ENCODE measurements around the gene RNU6-9. TPM values are rescaled to one million over a fixed set of nuclear protein-coding genes. Genes with fewer than 3 reads are reported as not detected.

Gene RNU6-9
- total and polyA plus RNA-seq, 2 of the 13 experiments (the other 11 are each of a cell fraction or from before 2014, with no cell fraction given), result under 0.01 TPM; not detected in 1

DNA sequence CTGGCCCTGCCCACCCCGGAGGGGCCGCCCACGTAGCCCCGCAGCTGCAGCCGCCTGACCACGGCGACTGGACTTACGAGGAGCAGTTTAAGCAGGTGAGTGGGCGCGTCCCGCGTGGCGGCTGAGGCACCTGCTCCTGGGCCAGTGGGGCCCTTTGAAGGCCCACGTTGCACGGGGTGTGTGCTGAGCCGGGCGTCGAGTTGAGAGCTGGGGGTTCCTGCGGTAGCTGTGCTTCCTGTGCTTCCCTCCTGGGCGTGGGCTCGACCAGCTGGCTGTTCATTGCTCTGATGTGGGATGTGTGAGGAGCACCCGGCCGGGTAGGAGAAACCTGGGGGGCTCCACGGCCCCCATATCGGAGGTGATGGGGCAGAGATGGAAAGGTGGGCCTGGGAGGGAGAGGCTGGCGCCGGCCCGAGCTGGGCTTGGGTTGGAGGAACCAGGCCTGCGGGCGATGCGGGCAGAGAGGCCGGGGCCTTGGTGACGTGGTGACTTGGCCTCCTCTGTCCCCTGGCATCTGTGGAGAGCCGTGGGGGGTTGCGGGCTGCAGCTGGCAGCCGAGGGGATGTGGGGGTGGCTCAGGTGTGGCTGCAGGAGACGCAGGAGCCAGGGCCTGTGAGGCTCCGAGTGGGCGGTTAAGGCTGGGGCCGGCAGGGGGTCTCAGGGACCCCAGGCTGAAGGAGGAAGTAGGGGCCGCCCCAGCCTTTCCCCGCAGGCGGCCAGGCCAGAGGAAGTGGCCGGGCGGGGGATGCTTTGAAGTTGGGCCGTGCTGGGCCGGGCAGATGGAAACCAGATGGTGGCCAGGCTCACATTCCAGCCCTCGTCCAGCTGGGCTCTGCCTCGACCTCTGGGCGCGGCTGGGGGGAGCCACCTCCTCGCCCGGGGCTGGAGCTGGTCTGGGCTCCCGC, 39.6 kb downstream of the RNU6-9 start (continued):
- TF ChIP-seq, protein P1, sequence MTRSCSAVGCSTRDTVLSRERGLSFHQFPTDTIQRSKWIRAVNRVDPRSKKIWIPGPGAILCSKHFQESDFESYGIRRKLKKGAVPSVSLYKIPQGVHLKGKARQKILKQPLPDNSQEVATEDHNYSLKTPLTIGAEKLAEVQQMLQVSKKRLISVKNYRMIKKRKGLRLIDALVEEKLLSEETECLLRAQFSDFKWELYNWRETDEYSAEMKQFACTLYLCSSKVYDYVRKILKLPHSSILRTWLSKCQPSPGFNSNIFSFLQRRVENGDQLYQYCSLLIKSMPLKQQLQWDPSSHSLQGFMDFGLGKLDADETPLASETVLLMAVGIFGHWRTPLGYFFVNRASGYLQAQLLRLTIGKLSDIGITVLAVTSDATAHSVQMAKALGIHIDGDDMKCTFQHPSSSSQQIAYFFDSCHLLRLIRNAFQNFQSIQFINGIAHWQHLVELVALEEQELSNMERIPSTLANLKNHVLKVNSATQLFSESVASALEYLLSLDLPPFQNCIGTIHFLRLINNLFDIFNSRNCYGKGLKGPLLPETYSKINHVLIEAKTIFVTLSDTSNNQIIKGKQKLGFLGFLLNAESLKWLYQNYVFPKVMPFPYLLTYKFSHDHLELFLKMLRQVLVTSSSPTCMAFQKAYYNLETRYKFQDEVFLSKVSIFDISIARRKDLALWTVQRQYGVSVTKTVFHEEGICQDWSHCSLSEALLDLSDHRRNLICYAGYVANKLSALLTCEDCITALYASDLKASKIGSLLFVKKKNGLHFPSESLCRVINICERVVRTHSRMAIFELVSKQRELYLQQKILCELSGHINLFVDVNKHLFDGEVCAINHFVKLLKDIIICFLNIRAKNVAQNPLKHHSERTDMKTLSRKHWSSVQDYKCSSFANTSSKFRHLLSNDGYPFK (CRISPR knock-in tag; IDR thresholded peaks at IDR 0.05; ENCODE audit: borderline replicate concordance), result no peak
- TF ChIP-seq, protein P2, sequence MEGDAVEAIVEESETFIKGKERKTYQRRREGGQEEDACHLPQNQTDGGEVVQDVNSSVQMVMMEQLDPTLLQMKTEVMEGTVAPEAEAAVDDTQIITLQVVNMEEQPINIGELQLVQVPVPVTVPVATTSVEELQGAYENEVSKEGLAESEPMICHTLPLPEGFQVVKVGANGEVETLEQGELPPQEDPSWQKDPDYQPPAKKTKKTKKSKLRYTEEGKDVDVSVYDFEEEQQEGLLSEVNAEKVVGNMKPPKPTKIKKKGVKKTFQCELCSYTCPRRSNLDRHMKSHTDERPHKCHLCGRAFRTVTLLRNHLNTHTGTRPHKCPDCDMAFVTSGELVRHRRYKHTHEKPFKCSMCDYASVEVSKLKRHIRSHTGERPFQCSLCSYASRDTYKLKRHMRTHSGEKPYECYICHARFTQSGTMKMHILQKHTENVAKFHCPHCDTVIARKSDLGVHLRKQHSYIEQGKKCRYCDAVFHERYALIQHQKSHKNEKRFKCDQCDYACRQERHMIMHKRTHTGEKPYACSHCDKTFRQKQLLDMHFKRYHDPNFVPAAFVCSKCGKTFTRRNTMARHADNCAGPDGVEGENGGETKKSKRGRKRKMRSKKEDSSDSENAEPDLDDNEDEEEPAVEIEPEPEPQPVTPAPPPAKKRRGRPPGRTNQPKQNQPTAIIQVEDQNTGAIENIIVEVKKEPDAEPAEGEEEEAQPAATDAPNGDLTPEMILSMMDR (CRISPR knock-in tag; IDR thresholded peaks at IDR 0.05), result peak; percentile 35
- TF ChIP-seq, protein P3, sequence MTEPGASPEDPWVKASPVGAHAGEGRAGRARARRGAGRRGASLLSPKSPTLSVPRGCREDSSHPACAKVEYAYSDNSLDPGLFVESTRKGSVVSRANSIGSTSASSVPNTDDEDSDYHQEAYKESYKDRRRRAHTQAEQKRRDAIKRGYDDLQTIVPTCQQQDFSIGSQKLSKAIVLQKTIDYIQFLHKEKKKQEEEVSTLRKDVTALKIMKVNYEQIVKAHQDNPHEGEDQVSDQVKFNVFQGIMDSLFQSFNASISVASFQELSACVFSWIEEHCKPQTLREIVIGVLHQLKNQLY (CRISPR knock-in tag; IDR thresholded peaks at IDR 0.05), result no peak
- TF ChIP-seq MED1 (CRISPR knock-in tag; IDR thresholded peaks at IDR 0.05) (0 out of 2 replicates have a peak, but pooled peaks have one; percentile 27), ZNF510 (CRISPR knock-in tag; IDR thresholded peaks at IDR 0.05; ENCODE audit: low read depth) (no peak), STAT5B (CRISPR knock-in tag; IDR thresholded peaks at IDR 0.05) (no peak), GABPB1 (CRISPR knock-in tag; IDR thresholded peaks at IDR 0.05) (peak; percentile 65; the same call in 1 of the 2 replicates), ZNF558 (CRISPR knock-in tag; IDR thresholded peaks at IDR 0.05; ENCODE audit: borderline replicate concordance) (no peak), ZBTB7B (CRISPR knock-in tag; IDR thresholded peaks at IDR 0.05) (peak; percentile 27; the same call in 1 of the 2 replicates), MTF2 (CRISPR knock-in tag; IDR thresholded peaks at IDR 0.05; ENCODE audit: borderline replicate concordance) (0 out of 2 replicates have a peak, but pooled peaks have one; percentile 18), RBFOX2 (IDR thresholded peaks at IDR 0.05; ENCODE audit: low read depth, low read length) (peak; percentile 88), HNRNPL (IDR thresholded peaks at IDR 0.05; ENCODE audit: low read depth, low read length) (peak; percentile 92), FOXA1 (IDR thresholded peaks at IDR 0.05) (no peak), FOXA1 (CRISPR knock-in tag; IDR thresholded peaks at IDR 0.05) (no peak), PHF8 (CRISPR knock-in tag; IDR thresholded peaks at IDR 0.05) (0 out of 2 replicates have a peak, but pooled peaks have one; percentile 29)
- TF ChIP-seq, protein P4, sequence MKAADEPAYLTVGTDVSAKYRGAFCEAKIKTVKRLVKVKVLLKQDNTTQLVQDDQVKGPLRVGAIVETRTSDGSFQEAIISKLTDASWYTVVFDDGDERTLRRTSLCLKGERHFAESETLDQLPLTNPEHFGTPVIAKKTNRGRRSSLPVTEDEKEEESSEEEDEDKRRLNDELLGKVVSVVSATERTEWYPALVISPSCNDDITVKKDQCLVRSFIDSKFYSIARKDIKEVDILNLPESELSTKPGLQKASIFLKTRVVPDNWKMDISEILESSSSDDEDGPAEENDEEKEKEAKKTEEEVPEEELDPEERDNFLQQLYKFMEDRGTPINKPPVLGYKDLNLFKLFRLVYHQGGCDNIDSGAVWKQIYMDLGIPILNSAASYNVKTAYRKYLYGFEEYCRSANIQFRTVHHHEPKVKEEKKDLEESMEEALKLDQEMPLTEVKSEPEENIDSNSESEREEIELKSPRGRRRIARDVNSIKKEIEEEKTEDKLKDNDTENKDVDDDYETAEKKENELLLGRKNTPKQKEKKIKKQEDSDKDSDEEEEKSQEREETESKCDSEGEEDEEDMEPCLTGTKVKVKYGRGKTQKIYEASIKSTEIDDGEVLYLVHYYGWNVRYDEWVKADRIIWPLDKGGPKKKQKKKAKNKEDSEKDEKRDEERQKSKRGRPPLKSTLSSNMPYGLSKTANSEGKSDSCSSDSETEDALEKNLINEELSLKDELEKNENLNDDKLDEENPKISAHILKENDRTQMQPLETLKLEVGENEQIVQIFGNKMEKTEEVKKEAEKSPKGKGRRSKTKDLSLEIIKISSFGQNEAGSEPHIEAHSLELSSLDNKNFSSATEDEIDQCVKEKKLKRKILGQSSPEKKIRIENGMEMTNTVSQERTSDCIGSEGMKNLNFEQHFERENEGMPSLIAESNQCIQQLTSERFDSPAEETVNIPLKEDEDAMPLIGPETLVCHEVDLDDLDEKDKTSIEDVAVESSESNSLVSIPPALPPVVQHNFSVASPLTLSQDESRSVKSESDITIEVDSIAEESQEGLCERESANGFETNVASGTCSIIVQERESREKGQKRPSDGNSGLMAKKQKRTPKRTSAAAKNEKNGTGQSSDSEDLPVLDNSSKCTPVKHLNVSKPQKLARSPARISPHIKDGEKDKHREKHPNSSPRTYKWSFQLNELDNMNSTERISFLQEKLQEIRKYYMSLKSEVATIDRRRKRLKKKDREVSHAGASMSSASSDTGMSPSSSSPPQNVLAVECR (CRISPR knock-in tag; IDR thresholded peaks at IDR 0.05; ENCODE audit: borderline replicate concordance), result 0 out of 2 replicates have a peak, but pooled peaks have one; percentile 12
- TF ChIP-seq, protein P5, sequence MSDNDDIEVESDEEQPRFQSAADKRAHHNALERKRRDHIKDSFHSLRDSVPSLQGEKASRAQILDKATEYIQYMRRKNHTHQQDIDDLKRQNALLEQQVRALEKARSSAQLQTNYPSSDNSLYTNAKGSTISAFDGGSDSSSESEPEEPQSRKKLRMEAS (IDR thresholded peaks at IDR 0.05), result peak; percentile 56; the same call in 1 of the 2 replicates

All from HepG2 (cell line).